ENCODE data around the gene RASA2.

RASA2 gene, protein sequence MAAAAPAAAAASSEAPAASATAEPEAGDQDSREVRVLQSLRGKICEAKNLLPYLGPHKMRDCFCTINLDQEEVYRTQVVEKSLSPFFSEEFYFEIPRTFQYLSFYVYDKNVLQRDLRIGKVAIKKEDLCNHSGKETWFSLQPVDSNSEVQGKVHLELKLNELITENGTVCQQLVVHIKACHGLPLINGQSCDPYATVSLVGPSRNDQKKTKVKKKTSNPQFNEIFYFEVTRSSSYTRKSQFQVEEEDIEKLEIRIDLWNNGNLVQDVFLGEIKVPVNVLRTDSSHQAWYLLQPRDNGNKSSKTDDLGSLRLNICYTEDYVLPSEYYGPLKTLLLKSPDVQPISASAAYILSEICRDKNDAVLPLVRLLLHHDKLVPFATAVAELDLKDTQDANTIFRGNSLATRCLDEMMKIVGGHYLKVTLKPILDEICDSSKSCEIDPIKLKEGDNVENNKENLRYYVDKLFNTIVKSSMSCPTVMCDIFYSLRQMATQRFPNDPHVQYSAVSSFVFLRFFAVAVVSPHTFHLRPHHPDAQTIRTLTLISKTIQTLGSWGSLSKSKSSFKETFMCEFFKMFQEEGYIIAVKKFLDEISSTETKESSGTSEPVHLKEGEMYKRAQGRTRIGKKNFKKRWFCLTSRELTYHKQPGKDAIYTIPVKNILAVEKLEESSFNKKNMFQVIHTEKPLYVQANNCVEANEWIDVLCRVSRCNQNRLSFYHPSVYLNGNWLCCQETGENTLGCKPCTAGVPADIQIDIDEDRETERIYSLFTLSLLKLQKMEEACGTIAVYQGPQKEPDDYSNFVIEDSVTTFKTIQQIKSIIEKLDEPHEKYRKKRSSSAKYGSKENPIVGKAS

GRCh38 chr3:141486746-141487520 lies at the start of gene RASA2:
TSS of gene RASA2 (plus strand) at chr3:141487027. CDS start at chr3:141487084, 57 bp downstream.
- peaks cover 25% of the 10 kb centered on the region for H3K4me1 ChIP-seq (ENCODE audit: control insufficient read depth, insufficient read depth, low read length)
- peak within 1 kb of the TSS; percentile 81 for H3K9ac ChIP-seq (ENCODE audit: low read length)
- no peaks in the 10 kb centered on the region for H3K27me3 ChIP-seq (ENCODE audit: control insufficient read depth, insufficient read depth, low read length)
- peak within 1 kb of the TSS; percentile 73; the same call in 1 of the 2 replicates for H3K27ac ChIP-seq (ENCODE audit: low read depth, low read length)
- H3K4me3 ChIP-seq (ENCODE audit: low read depth, low read length), result peak within 1 kb of the TSS; percentile 71
- no peaks in the 10 kb centered on the region for H3K9me3 ChIP-seq (ENCODE audit: control insufficient read depth, insufficient read depth, low read depth, low read length)
- H3K36me3 ChIP-seq (ENCODE audit: control insufficient read depth, insufficient read depth, low read length), result no peaks in the 10 kb centered on the region

DNA sequence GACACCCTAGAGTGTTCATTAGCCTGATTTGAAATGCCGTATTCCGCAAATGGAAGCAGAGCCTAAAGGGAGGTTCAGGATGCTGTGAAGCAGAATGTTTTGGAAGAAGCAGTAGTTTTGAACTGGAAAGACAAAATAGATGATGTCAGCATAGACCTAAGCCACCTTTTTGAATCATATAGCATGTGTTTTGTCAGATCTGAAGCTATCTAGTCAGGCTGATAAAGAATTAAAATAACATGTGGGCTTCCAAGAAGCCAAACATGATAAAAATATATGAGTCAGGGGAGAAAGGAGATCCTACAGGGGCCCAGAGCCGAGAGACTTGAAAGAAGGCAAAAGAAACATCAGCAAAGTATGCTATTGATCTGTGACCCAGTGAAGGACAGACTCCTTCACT lies 47.2 kb upstream of the RASA2 start:
- Histone ChIP-seq H3K9me3 (ENCODE audit: control insufficient read depth, insufficient read depth, low read depth, low read length) (no peaks in the 10 kb centered on the region), H3K4me3 (ENCODE audit: low read depth, low read length) (no peak overlapping the region), H3K4me1 (ENCODE audit: control insufficient read depth, insufficient read depth, low read length) (peaks cover 4% of the 10 kb centered on the region; the same call in 1 of the 2 replicates), H3K27ac (ENCODE audit: low read depth, low read length) (no peak overlapping the region), H3K27me3 (ENCODE audit: control insufficient read depth, insufficient read depth, low read length) (no peaks in the 10 kb centered on the region), H3K36me3 (ENCODE audit: control insufficient read depth, insufficient read depth, low read length) (peaks cover 24% of the 10 kb centered on the region), H3K9ac (ENCODE audit: low read length) (no peak overlapping the region)

- no peak overlapping the region for H3K27ac ChIP-seq (ENCODE audit: low read depth, low read length)
- no peaks in the 10 kb centered on the region for H3K9me3 ChIP-seq (ENCODE audit: control insufficient read depth, insufficient read depth, low read depth, low read length)
- H3K27me3 ChIP-seq (ENCODE audit: control insufficient read depth, insufficient read depth, low read length), result no peaks in the 10 kb centered on the region
- no peak overlapping the region for H3K9ac ChIP-seq (ENCODE audit: low read length)
- no peak overlapping the region for H3K4me3 ChIP-seq (ENCODE audit: low read depth, low read length)
- peaks cover 4% of the 10 kb centered on the region; the same call in 1 of the 2 replicates for H3K4me1 ChIP-seq (ENCODE audit: control insufficient read depth, insufficient read depth, low read length)
- peaks cover 29% of the 10 kb centered on the region for H3K36me3 ChIP-seq (ENCODE audit: control insufficient read depth, insufficient read depth, low read length)
Observed at GRCh38 chr3:141440942-141441341, 45.9 kb upstream of the RASA2 start.

DNA sequence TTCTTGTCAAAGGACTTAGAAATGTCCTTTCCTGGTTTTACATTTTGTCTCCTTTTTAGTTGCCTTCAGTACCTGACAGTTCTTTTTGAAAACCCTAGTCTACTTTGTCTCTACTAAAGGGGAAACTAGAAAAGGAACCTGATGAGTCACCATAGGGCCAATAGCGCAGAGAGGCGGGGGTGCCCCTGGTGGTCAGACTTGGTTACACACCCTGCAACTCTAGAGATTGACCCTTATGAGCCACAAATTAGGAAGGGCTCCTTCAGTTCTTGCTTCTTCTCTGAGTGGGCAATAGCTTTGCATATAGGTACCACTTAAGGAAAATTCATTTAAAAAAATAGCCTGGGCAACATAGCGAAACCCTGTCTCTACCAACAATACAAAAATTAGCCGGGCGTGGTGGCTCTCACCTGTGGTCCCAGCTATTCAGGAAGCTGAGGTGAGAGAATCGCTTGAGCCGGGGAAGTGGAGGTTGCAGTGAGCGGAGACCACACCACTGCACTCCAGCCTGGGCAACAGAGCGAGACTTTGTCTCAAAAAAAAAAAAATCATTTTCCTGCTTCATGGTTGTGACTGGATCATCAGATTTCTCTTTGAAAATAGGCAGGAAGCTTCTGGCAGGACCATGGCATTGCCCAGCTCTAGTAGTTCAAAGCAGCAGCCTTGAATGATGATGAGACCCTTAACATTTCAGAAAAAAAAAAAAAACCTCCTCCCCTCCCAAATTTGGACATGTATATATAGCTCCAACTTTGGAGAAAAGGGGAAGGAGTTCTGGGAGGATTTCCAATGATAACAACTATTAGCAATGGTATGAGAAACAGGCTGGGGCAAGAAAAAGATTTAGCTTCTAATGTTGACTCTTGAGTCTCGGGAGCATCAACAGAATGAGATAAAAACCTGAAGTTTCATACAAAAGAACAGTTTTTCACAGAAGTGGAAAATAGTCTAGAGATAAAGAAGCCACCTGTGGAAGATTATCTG lies 45.2 kb upstream of the RASA2 start:
- Histone ChIP-seq H3K27ac (ENCODE audit: low read depth, low read length) (no peak overlapping the region), H3K9me3 (ENCODE audit: control insufficient read depth, insufficient read depth, low read depth, low read length) (no peaks in the 10 kb centered on the region), H3K27me3 (ENCODE audit: control insufficient read depth, insufficient read depth, low read length) (no peaks in the 10 kb centered on the region), H3K4me1 (ENCODE audit: control insufficient read depth, insufficient read depth, low read length) (peaks cover 4% of the 10 kb centered on the region; the same call in 1 of the 2 replicates), H3K9ac (ENCODE audit: low read length) (no peak overlapping the region), H3K36me3 (ENCODE audit: control insufficient read depth, insufficient read depth, low read length) (peaks cover 29% of the 10 kb centered on the region), H3K4me3 (ENCODE audit: low read depth, low read length) (no peak overlapping the region)

DNA sequence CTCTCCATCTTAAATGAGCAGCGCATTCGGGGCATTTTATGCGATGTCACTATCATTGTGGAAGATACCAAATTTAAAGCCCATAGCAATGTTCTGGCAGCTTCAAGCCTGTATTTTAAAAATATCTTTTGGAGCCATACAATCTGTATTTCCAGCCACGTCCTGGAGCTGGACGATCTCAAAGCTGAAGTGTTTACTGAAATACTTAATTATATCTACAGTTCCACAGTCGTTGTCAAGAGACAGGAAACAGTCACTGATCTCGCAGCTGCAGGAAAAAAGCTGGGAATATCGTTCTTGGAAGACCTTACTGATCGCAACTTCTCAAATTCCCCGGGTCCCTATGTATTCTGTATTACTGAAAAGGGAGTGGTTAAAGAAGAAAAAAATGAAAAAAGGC lies 44.4 kb upstream of the RASA2 start:
- H3K4me1 ChIP-seq (ENCODE audit: control insufficient read depth, insufficient read depth, low read length), result peaks cover 4% of the 10 kb centered on the region; the same call in 1 of the 2 replicates
- H3K27me3 ChIP-seq (ENCODE audit: control insufficient read depth, insufficient read depth, low read length), result no peaks in the 10 kb centered on the region
- H3K9me3 ChIP-seq (ENCODE audit: control insufficient read depth, insufficient read depth, low read depth, low read length), result no peaks in the 10 kb centered on the region
- no peak overlapping the region for H3K4me3 ChIP-seq (ENCODE audit: low read depth, low read length)
- peaks cover 29% of the 10 kb centered on the region for H3K36me3 ChIP-seq (ENCODE audit: control insufficient read depth, insufficient read depth, low read length)
- no peak overlapping the region for H3K27ac ChIP-seq (ENCODE audit: low read depth, low read length)
- no peak overlapping the region for H3K9ac ChIP-seq (ENCODE audit: low read length)

- Histone ChIP-seq H3K36me3 (ENCODE audit: control insufficient read depth, insufficient read depth, low read length) (peaks cover 29% of the 10 kb centered on the region), H3K27me3 (ENCODE audit: control insufficient read depth, insufficient read depth, low read length) (no peaks in the 10 kb centered on the region), H3K9me3 (ENCODE audit: control insufficient read depth, insufficient read depth, low read depth, low read length) (no peaks in the 10 kb centered on the region), H3K9ac (ENCODE audit: low read length) (no peak overlapping the region), H3K4me3 (ENCODE audit: low read depth, low read length) (no peak overlapping the region), H3K27ac (ENCODE audit: low read depth, low read length) (no peak overlapping the region), H3K4me1 (ENCODE audit: control insufficient read depth, insufficient read depth, low read length) (peaks cover 4% of the 10 kb centered on the region; the same call in 1 of the 2 replicates)
Observed at GRCh38 chr3:141442914-141443313, 43.9 kb upstream of the RASA2 start.

- Histone ChIP-seq H3K27me3 (ENCODE audit: control insufficient read depth, insufficient read depth, low read length) (no peaks in the 10 kb centered on the region), H3K9ac (ENCODE audit: low read length) (no peak overlapping the region), H3K4me1 (ENCODE audit: control insufficient read depth, insufficient read depth, low read length) (peaks cover 4% of the 10 kb centered on the region; the same call in 1 of the 2 replicates), H3K36me3 (ENCODE audit: control insufficient read depth, insufficient read depth, low read length) (peaks cover 29% of the 10 kb centered on the region), H3K4me3 (ENCODE audit: low read depth, low read length) (no peak overlapping the region), H3K27ac (ENCODE audit: low read depth, low read length) (no peak overlapping the region), H3K9me3 (ENCODE audit: control insufficient read depth, insufficient read depth, low read depth, low read length) (no peaks in the 10 kb centered on the region)
Observed at GRCh38 chr3:141444586-141445285, 42.1 kb upstream of the RASA2 start.

- Histone ChIP-seq H3K9ac (ENCODE audit: low read length) (no peak overlapping the region), H3K9me3 (ENCODE audit: control insufficient read depth, insufficient read depth, low read depth, low read length) (no peaks in the 10 kb centered on the region), H3K27ac (ENCODE audit: low read depth, low read length) (no peak overlapping the region), H3K4me1 (ENCODE audit: control insufficient read depth, insufficient read depth, low read length) (peaks cover 4% of the 10 kb centered on the region; the same call in 1 of the 2 replicates), H3K36me3 (ENCODE audit: control insufficient read depth, insufficient read depth, low read length) (peaks cover 29% of the 10 kb centered on the region), H3K27me3 (ENCODE audit: control insufficient read depth, insufficient read depth, low read length) (no peaks in the 10 kb centered on the region), H3K4me3 (ENCODE audit: low read depth, low read length) (no peak overlapping the region)
Observed at GRCh38 chr3:141445990-141446389, 40.8 kb upstream of the RASA2 start.

DNA sequence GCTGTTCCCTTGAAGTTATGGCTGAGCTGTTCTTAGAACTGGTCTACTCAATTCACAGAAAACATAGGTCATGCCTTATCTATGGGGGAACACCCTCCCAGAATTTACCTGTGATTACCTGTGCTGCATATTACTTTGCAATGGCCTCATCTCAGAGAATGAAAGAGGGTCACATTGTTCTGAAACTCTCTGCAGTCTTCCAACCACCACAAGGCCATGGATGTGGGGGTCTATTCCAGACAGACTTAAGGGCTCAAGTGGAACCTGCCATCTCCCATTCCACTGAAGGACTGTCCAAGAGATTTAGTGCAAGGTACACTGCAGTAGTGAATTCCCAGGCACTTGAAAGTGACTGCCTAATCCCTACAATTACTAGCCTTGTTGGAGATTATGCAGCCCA lies 40.1 kb upstream of the RASA2 start:
- Histone ChIP-seq H3K9me3 (ENCODE audit: control insufficient read depth, insufficient read depth, low read depth, low read length) (no peaks in the 10 kb centered on the region), H3K27ac (ENCODE audit: low read depth, low read length) (no peak overlapping the region), H3K4me3 (ENCODE audit: low read depth, low read length) (no peak overlapping the region), H3K9ac (ENCODE audit: low read length) (no peak overlapping the region), H3K27me3 (ENCODE audit: control insufficient read depth, insufficient read depth, low read length) (no peaks in the 10 kb centered on the region), H3K4me1 (ENCODE audit: control insufficient read depth, insufficient read depth, low read length) (no peaks in the 10 kb centered on the region), H3K36me3 (ENCODE audit: control insufficient read depth, insufficient read depth, low read length) (peaks cover 29% of the 10 kb centered on the region)
